Measurements from ENCODE around the gene NIT1.
"Not testable (repeated sequence)": the region's sequence is repeated elsewhere in the genome, so short reads cannot be mapped to it uniquely, and the experiment has no call there.

The NIT1 gene

DNA sequence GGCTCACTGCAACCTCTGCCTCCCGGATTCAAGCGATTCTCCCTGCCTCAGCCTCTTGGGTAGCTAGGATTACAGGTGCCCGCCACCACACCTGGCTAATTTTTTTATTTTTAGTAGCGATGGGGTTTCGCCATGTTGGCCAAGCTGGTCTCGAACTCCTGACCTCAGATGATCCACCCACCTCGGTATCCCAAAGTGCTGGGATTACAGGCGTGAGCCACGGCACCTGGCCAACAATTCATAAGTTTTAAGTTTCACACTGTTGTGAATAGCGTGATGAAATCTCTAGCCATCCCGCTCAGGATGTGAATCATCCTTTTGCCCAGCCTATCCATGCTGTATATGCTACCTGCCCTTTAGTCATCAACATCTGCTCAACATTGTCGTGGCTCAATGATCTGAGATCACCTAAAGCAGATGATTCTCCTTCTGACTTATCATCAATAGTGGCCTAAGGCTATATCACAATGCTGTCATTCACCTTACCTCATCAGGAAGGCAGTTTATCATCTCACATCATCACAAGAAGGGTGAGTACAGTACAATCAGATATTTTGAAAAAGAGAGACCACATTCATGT lies 2.7 kb upstream of the NIT1 start:
- DNase-seq: no peak

DNA sequence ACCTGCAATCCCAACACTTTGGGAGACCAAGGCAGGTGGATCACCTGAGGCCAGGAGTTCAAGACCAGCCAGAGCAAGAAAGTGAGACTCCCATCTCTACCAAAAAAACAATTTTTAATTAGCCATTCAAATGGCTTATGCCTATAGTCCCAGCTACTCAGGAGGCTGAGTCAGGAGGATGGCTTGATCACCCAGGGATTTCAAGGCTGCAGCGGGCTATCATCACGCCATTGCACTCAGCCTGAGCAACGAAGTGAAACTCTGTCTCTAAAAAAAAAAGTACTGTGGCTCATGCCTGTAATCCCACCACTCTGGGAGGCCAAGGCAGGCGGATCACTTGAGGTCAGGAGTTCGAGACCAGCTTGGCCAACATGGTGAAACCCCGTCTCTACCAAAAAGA lies 1.9 kb upstream of the NIT1 start:
- not testable (repeated sequence) for DNase-seq

- DNase-seq: peak; percentile 85
These were observed 1.4 kb downstream of the NIT1 start for GRCh38 chr1:161119092-161119903.

DNA sequence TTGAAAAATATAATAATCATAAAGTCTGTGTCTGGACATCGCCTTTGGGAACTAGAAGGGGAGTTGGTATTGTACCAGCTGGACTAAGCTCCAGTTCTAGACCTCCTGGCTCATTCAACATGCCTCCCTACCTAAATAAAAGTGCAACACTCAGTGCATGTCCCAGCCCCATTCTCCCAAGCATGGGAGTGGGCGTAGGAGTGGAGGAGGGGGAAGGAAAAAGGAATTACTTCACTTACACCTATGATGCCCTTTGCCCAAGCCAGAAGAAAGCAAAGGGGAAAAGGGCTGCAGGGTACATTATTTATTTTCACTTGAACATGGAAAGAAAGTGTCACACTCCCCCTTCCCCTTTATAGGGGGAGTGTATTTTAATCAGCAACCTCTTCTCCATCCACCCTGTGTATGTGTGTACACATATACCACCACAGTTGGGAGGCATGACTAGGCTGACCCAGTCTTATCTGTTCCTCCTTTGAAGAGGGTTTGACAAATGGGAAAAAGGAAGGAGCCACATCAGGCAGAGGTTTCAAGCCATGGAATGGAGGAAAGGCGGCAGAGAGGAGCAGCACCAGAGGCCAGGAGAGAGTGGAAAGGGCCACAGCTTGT lies 3.2 kb downstream of the NIT1 start:
- DNase-seq: no peak

- no peak for DNase-seq
These were observed 3.9 kb downstream of the NIT1 start for GRCh38 chr1:161121834-161122233.

DNA sequence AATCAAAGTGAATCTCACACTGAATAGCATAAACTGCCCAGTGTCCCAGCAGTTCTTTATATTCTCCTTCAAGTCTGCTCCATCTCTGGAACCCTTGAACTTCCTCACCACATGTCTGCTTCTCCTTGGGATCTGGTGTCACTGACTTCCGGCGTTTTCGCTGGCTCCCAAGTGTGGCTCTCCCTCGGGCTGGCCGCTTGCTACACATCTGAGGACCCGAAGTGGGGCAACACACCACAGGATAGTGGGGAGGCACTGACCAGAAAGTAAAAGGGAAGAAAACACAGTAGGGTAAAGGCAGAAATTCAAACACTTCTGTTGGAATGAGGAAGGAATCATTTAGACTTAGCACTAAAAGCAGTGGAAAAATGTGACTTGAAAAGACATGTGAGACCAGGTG lies 5.1 kb downstream of the NIT1 start:
- no peak for DNase-seq

DNA sequence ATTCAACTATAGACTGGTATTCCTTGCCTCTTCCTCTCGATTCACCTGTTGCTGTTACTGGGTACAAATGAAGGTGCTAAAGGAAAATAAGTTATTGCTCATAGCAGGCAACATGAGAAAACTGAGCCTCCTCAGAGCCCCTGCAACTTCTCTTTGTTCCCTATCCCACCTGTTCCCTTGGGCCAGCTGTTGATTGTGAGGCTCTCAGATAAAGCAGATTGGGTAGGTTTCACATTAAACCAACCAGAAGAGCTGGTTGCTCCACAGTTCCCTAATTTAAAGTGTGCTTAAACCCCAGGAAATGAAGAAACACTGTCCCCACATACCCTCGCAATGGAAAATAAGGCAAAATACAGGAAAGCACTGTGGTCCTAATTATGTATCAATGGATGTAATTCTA lies 9.7 kb downstream of the NIT1 start:
- DNase-seq: no peak

DNA sequence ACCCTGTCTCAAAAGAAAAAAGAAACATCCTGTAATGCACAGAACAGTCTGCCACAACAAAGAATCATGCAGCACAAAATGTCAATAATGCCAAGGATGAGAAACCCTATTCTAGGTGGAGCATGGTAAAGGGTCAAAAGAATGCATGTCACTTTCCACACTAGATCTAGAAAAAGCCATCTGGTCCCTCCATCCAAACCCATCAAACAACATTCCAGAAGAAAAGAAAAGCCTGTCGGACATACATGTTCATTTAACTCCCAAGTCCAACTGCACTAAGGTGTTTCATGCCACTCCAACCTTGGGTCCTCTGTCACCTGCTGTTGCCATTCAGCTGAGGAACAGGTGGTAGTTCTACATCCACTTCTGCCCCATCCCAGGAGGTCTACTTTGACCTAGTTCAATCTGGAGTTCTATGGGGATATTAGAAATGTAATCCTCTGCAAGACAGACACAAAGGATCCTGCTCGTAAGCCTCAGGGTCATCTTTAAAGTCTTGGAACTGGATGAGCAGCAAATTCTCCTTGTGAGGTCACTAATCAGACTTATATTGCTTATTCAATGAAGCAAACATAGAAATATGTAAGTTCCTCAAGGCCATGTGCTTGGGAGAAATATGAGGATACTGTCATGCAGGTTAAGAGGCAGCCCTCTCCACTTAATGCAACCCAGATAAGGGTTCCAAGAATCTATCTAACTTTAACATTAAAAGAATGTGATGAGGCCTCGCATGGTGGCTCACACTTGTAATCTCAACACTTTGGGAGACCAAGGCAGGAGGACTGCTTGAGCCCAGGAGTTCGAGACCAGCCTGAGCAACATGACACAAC lies 10.9 kb downstream of the NIT1 start:
- no peak for DNase-seq

DNA sequence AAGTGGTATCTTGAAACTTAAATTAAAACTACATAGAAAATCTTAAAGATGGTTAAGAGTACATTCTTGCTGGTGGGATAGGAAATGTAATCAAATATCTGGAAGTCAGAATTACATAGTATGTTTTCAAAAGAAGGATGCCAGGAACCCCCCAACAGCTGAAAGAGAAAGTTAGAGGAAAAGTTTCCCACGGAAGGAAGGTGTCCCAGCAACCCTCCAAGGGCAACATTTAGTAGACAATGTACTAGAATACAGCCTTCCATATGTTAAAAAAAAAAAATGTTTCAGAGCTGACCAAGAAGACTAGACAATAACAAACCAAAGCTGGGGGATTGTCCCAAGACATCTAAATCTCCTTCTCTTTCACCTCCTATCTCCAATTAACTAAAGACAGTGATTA lies 12.4 kb downstream of the NIT1 start:
- DNase-seq: no peak

GRCh38 chr1:161131523-161132409 lies 13.9 kb downstream of the NIT1 start:
- peak; percentile 40 for DNase-seq

DNA sequence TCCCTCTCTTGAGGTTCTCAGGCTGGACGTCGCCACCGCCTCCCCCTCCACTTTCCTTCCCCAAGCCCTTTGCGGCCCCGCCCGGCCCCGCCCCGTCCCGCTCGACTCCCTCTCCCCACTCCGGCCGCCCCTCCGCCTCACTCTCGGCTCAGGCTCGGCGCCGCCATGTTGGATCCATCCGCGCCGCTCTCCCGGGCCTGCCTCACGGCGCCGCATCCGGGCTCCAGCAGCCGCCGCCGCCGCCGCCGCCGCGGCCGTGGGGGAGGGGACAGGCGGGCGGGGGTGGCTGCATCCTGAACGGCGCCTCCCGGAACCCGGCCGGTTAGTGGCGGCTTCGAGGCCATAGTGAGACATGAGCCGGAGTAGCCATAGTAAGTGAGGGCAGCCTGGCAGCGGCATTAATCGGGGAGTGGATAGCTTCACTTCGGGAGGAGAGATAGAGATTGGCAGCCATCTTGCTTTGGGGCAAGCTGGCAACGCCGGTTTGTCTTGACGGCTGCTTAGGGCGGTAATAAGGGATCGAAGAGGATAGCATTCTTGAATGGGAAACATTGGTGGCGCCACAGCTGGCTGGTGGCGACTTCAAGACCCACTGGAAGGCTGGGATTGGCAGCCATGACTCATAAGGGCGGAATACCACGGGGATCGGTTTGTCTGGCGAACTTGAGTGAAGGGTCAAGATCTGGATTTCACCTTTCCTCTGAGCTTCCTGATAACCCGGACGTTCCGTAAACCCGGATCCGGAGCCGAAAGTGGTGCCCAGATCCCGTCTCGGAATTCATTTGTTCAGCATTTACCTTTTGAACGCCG lies 14.7 kb downstream of the NIT1 start, which contains the start of gene DEDD:
DEDD (minus strand) TSS at position 258 of the 810 bp plus-strand sequence. CDS start 8,205 bp downstream, outside the sequence.
- DNase-seq: peak; percentile 97

DNA sequence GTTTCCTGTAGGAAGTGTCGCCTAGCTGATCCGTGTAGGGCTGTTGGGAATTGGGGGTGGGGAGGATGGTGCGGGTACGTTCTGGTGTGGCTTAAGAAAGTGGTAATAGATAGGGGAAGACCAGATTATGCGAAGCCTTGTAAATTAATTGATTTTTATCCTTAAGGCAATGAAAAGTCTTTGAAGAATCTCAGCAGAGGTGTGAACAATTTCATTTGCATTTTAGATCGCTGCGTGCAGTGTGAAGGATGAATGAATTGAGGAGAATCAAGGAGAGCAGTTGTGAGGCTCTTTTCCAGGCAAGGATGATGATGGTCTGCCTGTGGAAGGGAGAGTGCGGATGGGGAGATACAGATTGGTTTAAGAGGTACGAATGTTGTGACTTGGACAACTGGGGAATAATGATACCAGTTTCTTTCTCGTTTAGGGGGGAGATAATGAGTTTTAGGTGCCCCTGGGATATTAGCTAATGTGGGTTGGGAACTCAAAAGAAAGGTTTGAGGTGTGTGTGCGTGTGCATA lies 15.4 kb downstream of the NIT1 start:
- no peak for DNase-seq

DNA sequence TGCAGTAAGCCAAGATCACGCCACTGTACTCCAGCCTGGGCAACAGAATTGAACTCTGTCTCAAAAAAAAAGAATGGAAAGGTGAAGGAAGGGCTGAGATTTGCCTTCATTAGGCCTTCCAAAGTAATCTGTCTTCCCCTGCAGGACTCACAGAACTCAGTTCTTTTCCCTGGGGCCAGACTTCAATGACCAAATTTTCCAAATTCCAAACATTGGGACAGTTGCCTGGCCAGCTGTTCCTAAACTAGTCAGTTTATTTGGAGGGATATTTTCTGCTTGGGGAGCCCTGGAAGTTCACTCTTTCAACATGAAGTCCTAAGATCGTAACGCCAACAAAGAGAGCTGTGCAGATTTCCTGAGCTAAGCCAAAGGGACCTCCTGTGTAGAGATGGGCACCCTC lies 20.0 kb downstream of the NIT1 start:
- no peak for DNase-seq

GRCh38 chr1:161138431-161138830 lies 20.5 kb downstream of the NIT1 start:
- DNase-seq: no peak

DNA sequence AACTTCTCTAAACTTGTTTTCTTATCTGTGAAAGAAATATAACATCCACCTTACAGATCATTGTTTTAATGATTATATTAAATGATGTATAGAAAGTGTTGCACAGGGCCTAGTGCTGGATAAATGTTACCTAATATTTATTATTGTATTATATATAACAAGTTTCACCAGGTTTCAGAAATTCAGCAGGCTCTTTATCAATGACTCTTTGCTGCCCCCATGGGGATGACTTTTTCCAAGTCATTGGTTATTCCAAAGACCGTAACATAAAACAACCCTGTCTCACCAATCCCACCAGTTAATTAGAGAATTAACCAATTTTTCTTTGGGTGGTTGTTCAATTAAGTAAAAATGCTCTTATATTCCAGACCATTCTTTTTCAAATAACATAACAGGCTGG lies 21.9 kb downstream of the NIT1 start:
- DNase-seq: peak; percentile 74

GRCh38 chr1:161140755-161141400 lies 23.0 kb downstream of the NIT1 start:
- DNase-seq: no peak

- no peak for DNase-seq
These were observed 27.9 kb downstream of the NIT1 start for GRCh38 chr1:161145832-161146231.

DNA sequence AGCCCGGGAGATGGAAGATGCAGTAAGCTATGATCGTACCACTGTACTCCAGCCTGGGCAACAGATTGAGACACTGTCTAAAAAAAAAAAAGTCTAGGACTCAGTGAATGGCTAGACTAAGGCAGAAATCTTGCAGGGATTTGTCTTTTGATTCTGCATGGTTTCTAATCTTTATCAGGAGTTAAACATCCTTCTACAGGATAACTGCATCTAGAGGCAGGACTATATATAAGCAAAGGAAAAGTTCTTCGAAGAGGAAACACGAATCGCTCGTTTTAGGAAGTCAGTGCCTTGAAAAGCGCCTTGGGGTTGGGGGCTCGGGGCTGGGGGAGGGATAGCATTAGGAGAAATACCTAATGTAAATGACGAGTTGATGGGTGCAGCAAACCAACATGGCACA lies 35.3 kb downstream of the NIT1 start:
- no peak for DNase-seq

DNA sequence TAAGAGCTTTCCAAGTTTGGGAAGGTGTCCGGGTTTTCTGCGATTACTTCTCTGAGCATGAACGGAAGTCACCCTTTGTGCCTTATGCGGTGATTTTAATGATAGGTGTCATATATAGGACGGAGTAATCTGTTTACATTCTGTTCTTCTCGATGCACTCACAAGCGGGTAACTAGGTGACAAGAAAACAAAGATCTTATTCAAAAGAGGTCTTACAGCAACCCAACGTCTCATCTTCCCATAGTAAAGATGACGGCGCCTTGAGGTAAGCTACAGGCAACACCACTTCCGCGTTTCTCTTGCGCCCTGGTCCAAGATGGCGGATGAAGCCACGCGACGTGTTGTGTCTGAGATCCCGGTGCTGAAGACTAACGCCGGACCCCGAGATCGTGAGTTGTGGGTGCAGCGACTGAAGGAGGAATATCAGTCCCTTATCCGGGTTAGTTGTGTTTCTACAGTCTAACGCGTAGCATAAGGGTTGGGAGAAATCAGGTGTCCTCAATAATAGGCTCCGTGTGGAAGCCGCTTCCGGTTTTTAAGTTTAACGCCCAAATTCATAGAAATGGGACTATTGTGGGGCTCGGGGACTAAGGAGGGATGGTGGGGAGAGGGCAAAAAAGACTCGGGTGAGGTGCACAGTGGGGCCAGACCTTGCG lies 35.9 kb downstream of the NIT1 start, which contains the start of gene UFC1:
UFC1 (plus strand) TSS at position 297 of the 656 bp plus-strand sequence; CDS start at position 317, 20 bp downstream.
- peak; percentile 93 for DNase-seq

DNA sequence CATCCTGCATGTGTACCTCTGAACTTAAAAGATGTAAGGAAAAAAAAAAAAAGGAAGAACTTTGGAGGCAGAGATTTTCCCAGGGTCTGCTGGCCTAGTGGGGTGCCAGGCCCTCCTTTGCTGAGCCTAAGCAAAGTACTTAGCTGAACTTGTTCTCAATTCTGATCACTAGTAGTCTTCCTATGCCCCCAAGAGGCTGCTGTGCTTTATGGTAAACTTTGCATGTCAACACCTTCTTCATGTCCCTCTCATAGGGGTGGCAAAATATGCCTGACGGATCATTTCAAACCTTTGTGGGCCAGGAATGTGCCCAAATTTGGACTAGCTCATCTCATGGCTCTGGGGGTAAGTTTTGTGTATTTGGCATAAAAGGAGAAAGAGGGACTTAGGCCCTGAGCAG lies 40.0 kb downstream of the NIT1 start:
- no peak for DNase-seq

All from CD4-positive, alpha-beta T cell treated with Interleukin-17A for 1 hour (primary cell).